T-helper 1 cell treated with Interleukin-12 subunit alpha and Interleukin-12 subunit beta and Interleukin-4 antibody, amounts not matched to agents 30 ng/mL and 1 ng/mL, for 36 hours (primary cell): ENCODE data around the gene COA1. TPM values are rescaled to one million over a fixed set of nuclear protein-coding genes. Genes with fewer than 3 reads are reported as not detected.
"Not testable (repeated sequence)": the region's sequence is repeated elsewhere in the genome, so short reads cannot be mapped to it uniquely, and the experiment has no call there.

Experiments
- intact Hi-C: fragments of 100-400 bp; cut with micrococcal nuclease; formaldehyde crosslinking; loops from one replicate; pipeline ENCODE4 v1.15.1; 2024
- total RNA-seq: library from RNA; stranded (reverse); gene quantifications from 2 replicates; pipeline ENCODE4 v1.2.3, GENCODE V29; 2022

COA1 gene
- total RNA-seq, 1 donor from 2014 or later, result 60.0 TPM

DNA sequence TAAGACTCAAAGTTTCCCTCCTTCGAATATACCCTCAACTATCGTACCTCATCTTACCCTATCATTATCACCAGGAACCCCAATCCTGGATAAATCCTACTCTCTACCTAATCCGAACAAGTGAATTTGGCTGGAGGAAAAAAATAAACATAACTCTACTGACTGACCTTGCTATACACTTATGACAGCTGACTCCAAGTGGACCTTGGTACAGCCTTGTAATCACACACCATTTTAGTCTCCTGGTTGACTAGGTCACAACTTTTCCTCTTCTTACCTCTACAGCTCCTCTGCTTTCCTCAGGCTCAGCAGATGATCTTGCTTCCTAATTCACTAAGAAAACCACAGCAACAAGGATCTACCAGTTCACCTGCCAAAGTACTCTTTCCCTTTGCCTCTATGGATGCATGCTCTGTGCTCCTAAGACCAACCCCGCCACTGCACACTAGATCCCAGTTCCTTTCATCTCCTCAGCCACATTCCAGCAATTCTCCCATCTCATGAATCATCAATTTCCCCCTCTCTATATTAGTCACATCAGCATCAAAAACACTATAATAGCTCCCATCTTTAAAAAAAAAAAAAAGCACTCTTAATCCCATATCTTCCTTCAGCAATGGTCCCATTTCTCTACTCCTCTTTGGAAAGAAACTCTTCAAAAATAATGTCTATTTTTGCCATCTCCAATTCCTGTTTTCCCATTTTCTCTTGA lies 35.5 kb downstream of the COA1 start:
- intact Hi-C loops, result no loop called here

- intact Hi-C loops, result no loop called here
Observed at GRCh38 chr7:43692582-43693373, 36.5 kb downstream of the COA1 start.

GRCh38 chr7:43691611-43692010 lies 37.7 kb downstream of the COA1 start:
- intact Hi-C loops, result no loop called here

GRCh38 chr7:43689115-43689514 lies 40.2 kb downstream of the COA1 start:
- intact Hi-C loops, result no loop called here

GRCh38 chr7:43687866-43688265 lies 41.5 kb downstream of the COA1 start:
- intact Hi-C loops, result not testable (repeated sequence)

- intact Hi-C loops, result no loop called here
Observed at GRCh38 chr7:43686991-43687390, 42.3 kb downstream of the COA1 start.

- intact Hi-C loops, result no loop called here
Observed at GRCh38 chr7:43680736-43681135, 48.6 kb downstream of the COA1 start.

DNA sequence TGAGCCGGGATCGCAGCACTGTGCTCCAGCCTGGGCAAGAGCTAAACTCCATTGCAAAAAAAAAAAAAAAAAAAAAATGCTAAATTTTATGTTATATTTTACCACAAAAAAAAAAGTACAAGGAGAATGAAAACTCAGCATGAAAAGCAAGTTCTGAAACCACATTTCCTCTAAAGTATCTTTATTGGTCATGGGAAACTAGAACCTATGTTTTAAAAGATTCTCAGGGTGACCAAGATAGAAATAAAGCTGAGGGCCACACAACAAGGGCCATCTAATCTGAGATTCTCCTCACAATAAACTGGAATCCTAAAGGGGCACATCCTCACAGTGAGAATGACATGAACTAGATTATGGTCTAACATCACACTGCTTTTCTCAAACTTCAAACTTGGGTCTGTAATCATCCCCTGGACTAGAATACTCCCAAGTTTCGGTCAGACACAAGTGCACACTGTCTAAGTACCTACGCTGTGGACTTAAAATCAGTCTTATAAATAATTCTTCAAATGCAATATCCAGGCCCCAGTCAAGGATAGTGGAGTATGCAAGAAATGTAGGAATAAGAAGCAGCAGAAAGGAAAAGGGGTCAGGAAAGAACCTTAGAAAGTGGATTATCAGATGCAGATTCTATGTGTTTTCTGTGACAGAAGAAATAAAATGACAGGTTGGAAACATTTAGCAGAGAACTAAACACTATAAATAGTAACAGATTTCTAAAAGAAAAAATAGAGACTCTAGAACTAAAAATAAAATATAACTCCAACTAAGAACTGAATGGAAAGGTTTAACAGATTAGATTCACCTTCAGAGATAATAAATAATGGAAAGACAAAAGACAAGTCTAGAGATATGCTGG lies 49.9 kb downstream of the COA1 start:
- intact Hi-C loops, result loop anchor here (2.0 to 5.0 kb wide), 3 partner anchors 19 to 1947 kb away; no protein-coding TSS in a partner anchor

DNA sequence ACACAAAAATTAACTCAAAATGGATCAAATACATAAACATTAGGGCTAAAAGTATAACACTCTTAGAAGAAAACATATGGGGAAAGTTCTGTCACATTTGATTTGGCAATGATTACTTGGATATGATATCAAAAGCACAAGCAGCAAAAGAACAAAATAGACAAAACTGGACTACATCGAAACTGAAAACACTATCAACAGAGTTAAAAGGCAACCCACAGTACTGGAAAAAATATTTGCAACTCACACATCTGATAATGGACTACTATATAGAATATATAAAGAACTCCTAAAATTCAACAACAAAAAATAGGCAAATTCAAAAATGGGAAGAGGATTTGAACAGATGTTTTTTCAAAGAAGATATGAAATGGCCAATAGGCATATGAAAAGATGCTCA lies 51.0 kb downstream of the COA1 start:
- intact Hi-C loops, result loop anchor here (1.0 to 5.0 kb wide), 4 partner anchors 9 to 1946 kb away; no protein-coding TSS in a partner anchor

DNA sequence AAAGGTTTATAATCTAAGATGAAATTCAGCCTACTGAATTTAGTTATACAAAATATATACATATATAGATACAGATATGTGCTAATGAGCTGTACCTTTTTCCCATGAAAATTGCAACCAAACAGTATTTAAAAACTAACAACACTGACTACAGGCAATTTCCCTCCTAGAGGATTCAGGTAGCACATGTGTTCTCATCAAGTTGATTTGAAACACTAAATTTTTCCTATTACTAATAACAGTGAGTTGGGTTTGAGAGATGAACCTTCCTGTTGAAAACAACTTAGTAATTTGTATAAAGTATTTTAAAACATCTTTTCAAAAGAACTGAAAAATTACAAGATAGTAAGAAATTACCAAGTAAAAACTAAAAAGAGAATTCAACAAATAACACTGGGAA lies 51.5 kb downstream of the COA1 start:
- intact Hi-C loops, result loop anchor here (1.0 to 5.0 kb wide), 4 partner anchors 9 to 1946 kb away; no protein-coding TSS in a partner anchor

DNA sequence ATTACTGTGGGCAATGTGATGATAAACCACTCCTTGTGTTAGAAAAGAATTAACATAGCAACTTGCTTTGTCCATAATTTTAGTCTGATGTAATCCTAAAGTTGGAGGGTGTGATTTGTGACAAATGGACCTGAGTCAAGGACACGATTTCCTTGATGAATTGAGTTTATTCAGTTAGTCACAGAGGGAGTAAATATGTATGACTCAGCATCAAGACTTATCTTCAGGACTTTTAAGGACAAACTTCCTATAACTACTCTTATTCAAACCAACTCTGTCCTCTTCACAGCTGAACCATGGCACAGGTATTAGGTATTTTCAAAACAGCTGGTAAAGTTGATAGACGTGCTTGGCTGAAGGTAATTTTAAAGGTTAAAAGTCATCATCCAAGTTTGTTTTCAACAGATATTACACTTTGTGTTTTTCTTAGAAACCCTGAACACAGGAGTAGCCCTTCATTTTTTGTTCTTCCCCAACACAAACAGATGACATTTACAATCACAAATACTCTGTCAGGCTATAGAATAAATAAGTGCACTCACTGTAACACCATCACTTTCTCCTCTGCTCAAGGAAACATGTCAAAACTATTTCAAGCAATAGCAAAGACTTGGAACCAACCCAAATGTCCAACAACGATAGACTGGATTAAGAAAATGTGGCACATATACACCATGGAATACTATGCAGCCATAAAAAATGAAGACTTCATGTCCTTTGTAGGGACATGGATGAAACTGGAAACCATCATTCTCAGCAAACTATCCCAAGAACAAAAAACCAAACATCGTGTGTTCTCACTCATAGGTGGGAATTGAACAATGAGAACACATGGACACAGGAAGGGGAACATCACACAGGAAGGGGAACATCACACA lies 54.5 kb downstream of the COA1 start:
- intact Hi-C loops, result loop anchor here (5.0 kb wide), 1 partner anchor 1942 kb away; no protein-coding TSS in a partner anchor

DNA sequence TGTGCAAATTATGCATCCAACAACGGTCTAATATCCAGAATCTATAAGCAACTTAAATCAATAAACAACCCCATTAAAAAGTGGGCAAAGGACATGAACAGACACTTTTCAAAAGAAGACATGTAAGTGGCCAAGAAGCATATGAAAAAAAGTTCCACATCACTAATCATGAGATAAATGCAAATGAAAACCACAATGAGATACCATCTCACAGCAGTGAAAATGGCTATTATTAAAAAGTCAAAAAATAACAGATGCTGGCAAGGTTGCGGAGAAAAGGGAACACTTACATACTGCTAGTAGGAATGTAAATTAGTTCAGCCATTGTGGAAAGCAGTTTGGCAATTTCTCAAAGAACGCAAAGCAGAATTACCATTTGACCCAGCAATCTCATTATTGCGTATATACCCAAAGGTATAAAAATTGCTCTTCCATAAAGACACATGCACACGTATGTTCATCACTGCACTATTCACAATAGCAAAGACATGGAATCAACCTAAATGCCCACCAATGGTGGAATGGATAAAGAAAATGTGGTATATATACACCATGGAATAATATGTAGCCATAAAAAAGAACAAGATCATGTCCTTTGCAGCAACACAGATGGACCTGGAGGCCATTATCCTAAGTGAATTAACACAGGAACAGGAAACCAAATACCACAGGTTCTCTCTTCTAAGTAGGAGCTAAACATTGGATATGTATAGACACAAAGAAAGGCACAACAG lies 55.9 kb downstream of the COA1 start:
- intact Hi-C loops, result not testable (repeated sequence)

GRCh38 chr7:43671521-43671920 lies 57.8 kb downstream of the COA1 start:
- intact Hi-C loops, result no loop called here

GRCh38 chr7:43669286-43670081 lies 59.8 kb downstream of the COA1 start:
- intact Hi-C loops, result loop anchor here (1.0 kb wide), 2 partner anchors 9 to 20 kb away; no protein-coding TSS in a partner anchor

GRCh38 chr7:43668035-43668434 lies 61.3 kb downstream of the COA1 start:
- intact Hi-C loops, result no loop called here

DNA sequence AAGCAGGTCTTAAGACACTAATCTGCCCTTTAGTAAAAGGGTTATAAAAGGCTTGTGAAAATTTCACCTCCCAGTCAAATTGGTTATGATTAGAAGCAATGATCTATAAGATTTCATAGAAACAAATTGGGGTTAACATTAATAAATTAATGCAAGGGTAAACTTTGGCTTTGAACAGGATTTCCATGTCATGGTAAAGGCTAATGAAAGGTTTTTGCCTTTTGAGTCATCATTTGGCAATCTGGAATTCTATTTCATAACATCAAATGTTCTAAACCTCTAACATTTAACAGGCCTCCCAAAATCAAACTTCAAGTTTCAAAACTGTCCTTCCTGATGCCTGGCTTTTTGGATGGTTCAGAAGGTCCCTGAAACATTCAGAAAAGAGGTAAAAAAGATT lies 62.4 kb downstream of the COA1 start:
- intact Hi-C loops, result loop anchor here (1.0 kb wide), 1 partner anchor 8 kb away; no protein-coding TSS in a partner anchor

DNA sequence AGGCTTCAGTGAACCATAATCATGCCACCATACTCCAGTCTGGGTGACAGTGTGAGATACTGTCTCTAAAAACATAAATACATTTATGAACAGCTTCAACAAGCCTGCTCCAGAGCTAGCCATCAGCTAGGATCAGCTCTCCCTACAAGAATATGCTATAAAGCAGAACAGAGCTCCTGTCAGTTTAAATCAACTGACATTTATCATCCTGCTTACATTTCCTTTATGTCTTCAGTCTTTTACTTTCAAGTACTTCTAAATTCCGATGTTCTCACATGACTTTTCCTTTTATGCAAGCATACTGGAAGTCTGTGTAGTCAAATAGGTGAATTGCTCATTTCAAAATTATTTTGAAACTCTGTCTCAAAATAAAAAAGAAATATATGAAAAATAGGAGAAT lies 64.6 kb downstream of the COA1 start:
- intact Hi-C loops, result no loop called here

DNA sequence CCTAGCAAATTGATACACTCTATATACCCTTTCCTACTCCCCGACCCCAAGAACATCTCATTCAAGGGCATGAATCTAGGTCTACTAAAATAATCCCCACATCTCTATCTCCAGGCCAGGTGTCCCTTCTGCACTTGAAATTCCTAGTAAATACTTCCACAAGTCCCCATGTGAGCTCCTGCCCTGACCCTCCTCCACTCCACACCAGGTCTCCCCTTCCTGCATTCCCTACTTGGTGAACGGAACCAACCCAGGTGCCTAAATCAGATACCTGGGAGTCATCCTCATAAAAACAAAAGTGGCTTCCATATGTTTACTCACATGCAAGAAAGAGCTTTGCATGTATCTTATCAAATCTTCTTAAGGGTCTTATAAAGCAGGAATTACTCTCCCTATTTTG lies 69.2 kb downstream of the COA1 start:
- intact Hi-C loops, result no loop called here

DNA sequence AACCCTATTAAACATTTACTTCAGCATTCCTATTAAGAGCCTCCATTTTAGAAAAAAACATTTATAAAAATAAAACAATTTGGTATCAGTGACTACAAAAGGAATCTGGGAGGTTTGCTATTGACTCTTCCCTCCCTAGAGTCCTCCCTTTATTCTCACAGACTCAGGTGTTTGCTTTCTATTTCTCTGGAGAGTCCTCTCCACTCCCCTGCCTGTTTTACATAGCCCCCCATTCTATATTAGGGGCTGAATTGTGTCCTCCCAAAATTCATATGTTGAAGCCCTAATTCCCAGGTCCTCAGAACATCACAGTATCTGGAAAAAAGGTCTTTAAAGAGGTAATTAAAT lies 69.8 kb downstream of the COA1 start:
- intact Hi-C loops, result loop anchor here (1.0 kb wide), 1 partner anchor 8 kb away; no protein-coding TSS in a partner anchor
